GM21526 (cell line): ENCODE data around the gene TIGD1.

Source experiments
- ATAC-seq: cut with Tn5 transposase; IDR thresholded peaks from one replicate; pipeline ENCODE4 v1.9.1; 2021; ENCODE audit warnings: moderate library complexity; ENCODE audit not compliant: unreplicated experiment, low FRiP score

The TIGD1 gene

DNA sequence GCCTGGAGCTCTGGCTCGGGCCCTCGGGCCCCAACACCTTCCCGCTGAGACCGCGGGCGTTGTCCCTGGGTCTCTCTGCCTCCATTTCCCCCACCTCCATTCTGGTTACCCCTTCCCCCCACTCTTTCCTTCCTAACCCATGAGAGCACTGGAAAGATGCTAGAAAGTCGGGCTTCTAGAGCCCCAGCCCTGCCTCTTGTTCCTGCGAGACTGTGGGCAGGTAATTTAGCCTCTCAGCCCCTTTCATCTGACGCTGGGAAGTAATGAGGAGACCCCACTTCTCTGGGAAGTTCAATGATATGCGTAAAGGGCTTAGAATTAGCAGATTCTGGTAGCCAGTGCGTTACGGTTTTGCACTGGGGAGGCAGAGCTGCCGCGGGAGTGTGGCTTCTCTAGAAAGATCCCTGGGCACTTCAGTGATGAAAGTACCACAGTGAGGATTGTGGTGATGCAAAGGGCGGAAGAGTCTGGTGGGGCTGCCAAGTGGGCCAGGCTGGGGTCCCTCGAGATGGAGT, 46.5 kb downstream of the TIGD1 start:
- ATAC-seq, result no peak

DNA sequence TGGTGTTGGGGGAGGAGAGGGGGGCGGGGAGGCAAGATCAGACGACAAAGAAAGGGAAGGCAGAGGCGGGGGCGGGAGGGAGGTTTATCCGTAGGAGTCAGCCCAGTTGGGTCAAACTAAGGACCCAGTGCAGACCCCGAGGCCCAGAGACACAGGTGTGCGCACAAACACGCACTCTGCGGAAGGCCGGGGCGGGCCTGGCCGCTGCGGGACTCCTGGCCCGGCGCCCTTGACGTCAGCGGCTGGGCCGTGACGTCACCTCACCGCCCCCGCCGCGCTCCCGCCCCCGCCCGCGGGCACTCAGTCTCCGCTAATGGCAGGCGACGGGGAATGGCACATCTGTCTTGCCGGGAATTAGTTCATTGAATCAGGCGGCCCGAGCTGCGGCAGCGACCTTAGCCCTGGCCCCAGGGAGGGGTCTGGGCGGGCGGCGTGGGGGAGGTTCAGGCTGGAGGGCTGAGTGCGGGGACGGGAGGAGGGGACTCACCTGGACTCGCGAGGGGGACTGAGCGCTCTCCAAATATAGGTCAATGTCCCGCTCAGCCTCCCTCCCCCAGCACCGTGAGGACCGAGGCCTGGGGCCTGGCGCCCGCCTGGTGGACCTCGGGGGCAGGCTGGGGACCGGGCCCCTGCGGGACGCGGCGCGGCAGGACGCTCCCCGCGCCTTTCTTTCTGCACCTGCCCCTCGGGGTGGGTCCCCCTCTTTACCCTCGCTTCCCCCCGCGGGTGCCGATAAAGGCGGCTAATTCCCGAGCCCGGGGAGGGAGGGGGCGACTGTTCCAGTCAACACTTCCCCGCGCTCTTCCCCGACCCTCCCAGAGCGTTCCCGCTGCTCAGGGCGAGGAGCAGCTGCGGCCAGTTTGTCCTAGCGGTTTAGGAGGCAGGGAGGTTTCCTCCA, 47.2 kb downstream of the TIGD1 start:
- ATAC-seq, result no peak

DNA sequence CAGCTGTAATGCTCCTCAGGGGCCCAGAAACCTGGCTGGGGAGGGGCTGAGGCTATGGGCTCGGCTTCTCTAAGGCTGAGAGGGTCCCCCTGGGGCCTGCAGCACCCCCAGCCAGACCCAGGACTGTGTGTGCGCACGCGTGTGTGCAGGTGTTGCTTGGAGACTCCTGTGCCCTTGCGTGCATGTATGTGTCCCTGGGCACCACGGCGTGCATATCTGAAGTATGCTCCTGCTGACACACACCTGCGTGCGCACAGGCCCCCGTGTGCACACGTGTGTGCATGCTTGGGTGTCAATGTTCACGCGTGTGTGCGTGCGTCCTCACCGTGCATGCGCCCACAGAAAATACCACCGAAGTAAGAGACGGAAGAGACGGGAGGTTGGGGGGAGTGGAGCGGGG, 47.8 kb downstream of the TIGD1 start:
- no peak for ATAC-seq

DNA sequence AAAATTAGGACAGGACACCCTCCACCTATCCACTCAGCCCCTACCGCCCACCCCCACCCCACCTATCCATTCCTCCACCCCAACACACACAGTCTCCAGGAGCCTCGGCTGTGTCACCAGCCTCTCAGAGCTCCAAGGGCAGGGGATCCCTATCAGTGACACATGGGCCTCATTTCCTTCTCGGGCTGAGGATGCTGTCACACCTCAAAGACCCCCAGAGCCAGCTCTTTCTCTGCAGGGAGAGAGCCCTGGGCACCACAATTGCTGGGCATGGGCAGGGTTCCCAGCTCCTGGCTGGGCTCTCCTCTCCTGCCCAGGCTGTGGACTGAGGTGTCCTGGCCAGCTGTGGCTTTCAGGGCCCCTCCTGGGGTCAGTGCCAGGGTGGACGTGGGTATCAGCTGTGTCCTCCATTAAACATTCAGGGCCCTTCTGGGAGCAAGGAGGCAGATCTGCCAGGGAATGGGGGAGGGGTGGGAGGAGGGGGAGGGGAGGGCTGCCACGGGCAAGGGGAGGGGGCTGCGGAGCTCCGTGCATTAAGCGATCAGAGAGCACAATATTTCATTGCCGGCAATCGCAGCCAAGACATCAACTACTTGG, 48.5 kb downstream of the TIGD1 start:
- ATAC-seq, result no peak

DNA sequence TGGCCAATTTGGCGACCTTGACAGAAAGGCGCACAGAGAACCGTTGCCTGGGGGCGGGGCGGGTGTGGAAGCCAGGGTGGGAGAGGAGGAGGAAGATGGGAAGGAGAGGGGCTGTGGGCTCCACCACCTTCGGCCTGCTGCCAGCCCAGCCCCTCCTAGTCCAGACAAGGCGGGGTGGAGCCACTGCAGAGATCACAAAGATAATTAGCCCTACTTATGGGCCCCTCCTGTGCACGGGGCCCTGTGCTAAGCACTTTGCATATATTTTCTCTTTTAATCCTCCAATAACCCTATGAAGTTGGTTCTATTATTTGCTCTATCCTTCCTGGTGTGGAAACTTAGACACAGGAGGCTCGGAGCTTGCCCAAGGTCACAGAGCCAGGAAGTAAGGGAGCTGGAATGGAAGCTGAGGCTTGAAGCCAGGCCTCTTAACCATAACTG, 49.0 kb downstream of the TIGD1 start:
- no peak for ATAC-seq

DNA sequence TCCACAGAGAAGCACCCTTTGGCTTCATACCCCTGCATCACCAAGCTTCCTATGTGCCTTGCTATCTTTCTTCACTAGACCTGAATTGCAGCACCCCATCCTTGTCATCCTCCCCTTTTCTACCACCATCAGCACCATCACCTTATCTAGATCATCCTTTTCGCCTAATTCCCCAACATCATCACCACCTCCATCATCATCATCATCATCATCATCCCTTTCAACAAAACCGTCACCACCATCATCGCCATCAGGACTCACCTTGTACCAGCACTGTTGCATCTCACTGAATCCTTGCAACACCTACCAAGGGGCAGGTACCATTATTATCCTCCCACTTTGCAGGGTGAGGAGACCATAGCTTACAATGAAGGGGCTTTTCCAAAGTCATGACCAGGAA, 51.9 kb downstream of the TIGD1 start:
- ATAC-seq, result no peak
